HG03139 (cell line): ENCODE data around the gene TSR1.
"Not testable (repeated sequence)": the region's sequence is repeated elsewhere in the genome, so short reads cannot be mapped to it uniquely, and the experiment has no call there.

Source experiments
- ATAC-seq: cut with Tn5 transposase; IDR thresholded peaks from one replicate; pipeline ENCODE4 v1.9.1; 2021; ENCODE audit not compliant: unreplicated experiment

TSR1 gene

GRCh38 chr17:2338315-2338657 lies 2.0 kb upstream of the TSR1 start:
- ATAC-seq = no peak

- no peak for ATAC-seq
Observed at GRCh38 chr17:2337544-2338314, 1.5 kb upstream of the TSR1 start.

- ATAC-seq = no peak
Observed at GRCh38 chr17:2336852-2337543, 741 bp upstream of the TSR1 start, which contains the start of gene SGSM2. TSS of gene SGSM2 (plus strand) at chr17:2337501. CDS start at chr17:2337689, 188 bp downstream.

- ATAC-seq = no peak
Observed at GRCh38 chr17:2335726-2336214, 487 bp downstream of the TSR1 start.

GRCh38 chr17:2331303-2331702 lies 5.0 kb downstream of the TSR1 start:
- no peak for ATAC-seq

- no peak for ATAC-seq
Observed at GRCh38 chr17:2323629-2324314, 12.5 kb downstream of the TSR1 start.

GRCh38 chr17:2321399-2321798 lies 14.9 kb downstream of the TSR1 start:
- ATAC-seq = no peak

GRCh38 chr17:2319051-2319450 lies 17.2 kb downstream of the TSR1 start:
- ATAC-seq = no peak

GRCh38 chr17:2317796-2318195 lies 18.5 kb downstream of the TSR1 start:
- ATAC-seq = no peak

- ATAC-seq = not testable (repeated sequence)
Observed at GRCh38 chr17:2316916-2317205, 19.4 kb downstream of the TSR1 start.

GRCh38 chr17:2312736-2313135 lies 23.5 kb downstream of the TSR1 start:
- no peak for ATAC-seq

GRCh38 chr17:2309338-2310154 lies 26.7 kb downstream of the TSR1 start:
- ATAC-seq = no peak

- no peak for ATAC-seq
Observed at GRCh38 chr17:2304931-2305330, 31.3 kb downstream of the TSR1 start.

GRCh38 chr17:2303204-2304188 lies 32.8 kb downstream of the TSR1 start, which contains the start of the genes SMG6 and SRR:
TSS of gene SMG6 (minus strand) at chr17:2303785. CDS start at chr17:2303720, 65 bp downstream.
TSS of gene SRR (plus strand) at chr17:2303950. CDS start at chr17:2315561, 11,611 bp downstream.
- peak; percentile 71 for ATAC-seq

- ATAC-seq = no peak
Observed at GRCh38 chr17:2302778-2303203, 33.5 kb downstream of the TSR1 start.

GRCh38 chr17:2299756-2300155 lies 36.5 kb downstream of the TSR1 start:
- no peak for ATAC-seq

GRCh38 chr17:2299136-2299535 lies 37.1 kb downstream of the TSR1 start:
- ATAC-seq = no peak

- ATAC-seq = no peak
Observed at GRCh38 chr17:2297023-2297422, 39.2 kb downstream of the TSR1 start.

- ATAC-seq = no peak
Observed at GRCh38 chr17:2295575-2295974, 40.7 kb downstream of the TSR1 start.

- no peak for ATAC-seq
Observed at GRCh38 chr17:2292100-2292499, 44.2 kb downstream of the TSR1 start.
